AG04449 (cell line): ENCODE data around the gene MIPEP.

Experiments used
- CTCF ChIA-PET: fragments of 350-600 bp; formaldehyde crosslinking; extraction: SDS; loops from one replicate; lab custom pipeline; 2021; ENCODE audit warnings: antibody characterized with exemption; lab: Yijun Ruan, JAX
- POLR2A ChIA-PET: fragments of 400-600, 350-600 bp; formaldehyde crosslinking; extraction: SDS; loops from one replicate; lab custom pipeline; 2020; ENCODE audit warnings: antibody characterized with exemption, inconsistent platforms; lab: Yijun Ruan, JAX
- DNase-seq: peaks from one replicate; pipeline ENCODE4 v3.0.0-alpha.2; 2010; ENCODE audit warnings: low read depth, low spot score
- H3K4me3 ChIP-seq: 2 replicates; pipeline ENCODE4 v1.5.1; 2011; ENCODE audit warnings: low read depth, mild to moderate bottlenecking, control low read depth, low read length
- CTCF ChIP-seq: IDR thresholded peaks from one replicate; pipeline ENCODE4 v1.5.1; 2011; ENCODE audit warnings: mild to moderate bottlenecking, moderate library complexity, low read length, control low read depth, inconsistent platforms; ENCODE audit not compliant: insufficient read depth; ENCODE audit errors: missing control alignments

The MIPEP gene

GRCh38 chr13:23710366-23710765, 178.8 kb downstream of the MIPEP start:
- H3K4me3 ChIP-seq = no peak overlapping the region
- no peak for DNase-seq
- ChIA-PET CTCF (interaction anchor here (1.0 kb wide), 1 partner anchor 13 kb away, joined by 4 read pairs; no protein-coding TSS in a partner anchor), POLR2A (no interaction called here)
- no peak for TF ChIP-seq CTCF

- ChIA-PET CTCF (interaction anchor here (0.8 to 1.9 kb wide), 3 partner anchors 40 to 242 kb away, joined by 3 to 9 read pairs (median 3); no protein-coding TSS in a partner anchor), POLR2A (no interaction called here)
- H3K4me3 ChIP-seq = no peak overlapping the region
These were observed 179.7 kb downstream of the MIPEP start for GRCh38 chr13:23709536-23709935.

GRCh38 chr13:23707674-23708073, 181.5 kb downstream of the MIPEP start:
- no peak for TF ChIP-seq CTCF
- POLR2A ChIA-PET = no interaction called here
- CTCF ChIA-PET = interaction anchor here (0.6 to 2.1 kb wide), 13 partner anchors 10 to 240 kb away, joined by 3 to 9 read pairs (median 4); partner anchors contain the start of gene TNFRSF19
- no peak overlapping the region for H3K4me3 ChIP-seq
- no peak for DNase-seq

More at GRCh38 chr13:23709536-23709935, 179.7 kb downstream of the MIPEP start:
- no peak for DNase-seq
- TF ChIP-seq CTCF = no peak

- DNase-seq = no peak
- ChIA-PET CTCF (no interaction called here), POLR2A (no interaction called here)
- no peak overlapping the region for H3K4me3 ChIP-seq
- TF ChIP-seq CTCF = no peak
These were observed 183.6 kb downstream of the MIPEP start for GRCh38 chr13:23705583-23705982.

- CTCF ChIA-PET = interaction anchor here (0.9 to 1.1 kb wide), 3 partner anchors 39 to 236 kb away, joined by 3 read pairs; no protein-coding TSS in a partner anchor
- no peak for TF ChIP-seq CTCF
- no peak for DNase-seq
- POLR2A ChIA-PET = no interaction called here
- H3K4me3 ChIP-seq = no peak overlapping the region
These were observed 185.8 kb downstream of the MIPEP start for GRCh38 chr13:23703246-23703860.

GRCh38 chr13:23701636-23702035, 187.6 kb downstream of the MIPEP start:
- ChIA-PET POLR2A (no interaction called here), CTCF (interaction anchor here (1.6 kb wide), 1 partner anchor 20 kb away, joined by 3 read pairs; no protein-coding TSS in a partner anchor)
- H3K4me3 ChIP-seq = no peak overlapping the region
- no peak for DNase-seq
- TF ChIP-seq CTCF = no peak
